K562 (cell line): ENCODE measurements around the gene TANGO6. TPM values are rescaled to one million over a fixed set of nuclear protein-coding genes. Genes with fewer than 3 reads are reported as not detected.
A peak's percentile ranks its signal among the peaks of the same experiment; 100 is the strongest.

Experiments used
- FOXA1 ChIP-seq: fragments of 450-650 bp; IDR thresholded peaks from 2 replicates; pipeline ENCODE4 v1.6.1; 2016; ENCODE audit warnings: mild to moderate bottlenecking, borderline replicate concordance
- FOXA3 ChIP-seq, 2 experiments: fragments of 450-650 bp in 1 of 2; sonication (generic) in 1 of 2; formaldehyde crosslinking; IDR thresholded peaks in 1 of 2; conservative IDR thresholded peaks in 1 of 2; 2 replicates each; pipeline versions ENCODE4 v1.4.0 to v1.8.0; 2020 to 2022; ENCODE audit warnings: mild to moderate bottlenecking in 2 of 2, missing genetic modification reagents in 1 of 2
- GABPB2 ChIP-seq: fragments of 250-450 bp; sonication (Bioruptor Pico); conservative IDR thresholded peaks from 2 replicates; pipeline ENCODE4 v1.5.1; 2021; ENCODE audit warnings: mild to moderate bottlenecking
- KDM5B ChIP-seq: fragments of 200-600 bp; sonication (generic); IDR thresholded peaks from 2 replicates; pipeline ENCODE4 v1.6.1; 2012; ENCODE audit warnings: low read depth, mild to moderate bottlenecking, moderate library complexity, low read length, control low read depth, inconsistent platforms; ENCODE audit not compliant: insufficient replicate concordance
- MTA3 ChIP-seq: fragments of 450-650 bp; formaldehyde crosslinking; IDR thresholded peaks from 2 replicates; pipeline ENCODE4 v1.6.1; 2017; ENCODE audit warnings: mild to moderate bottlenecking, borderline replicate concordance
- POLR2A ChIP-seq: fragments of 450-650 bp; conservative IDR thresholded peaks from 2 replicates; pipeline ENCODE4 v1.6.1; 2016
- POLR3G ChIP-seq: IDR thresholded peaks from 2 replicates; pipeline ENCODE4 v1.6.1; 2011; ENCODE audit not compliant: insufficient read length, insufficient replicate concordance; ENCODE audit errors: extremely low read depth
- RBBP5 ChIP-seq: fragments of 200-600 bp; sonication (generic); IDR thresholded peaks from 2 replicates; pipeline ENCODE4 v1.6.1; 2012; ENCODE audit warnings: borderline replicate concordance, mild to moderate bottlenecking, low read length, control low read depth, inconsistent platforms; ENCODE audit not compliant: insufficient read depth, poor library complexity, severe bottlenecking
- SIX5 ChIP-seq, 2 experiments: IDR thresholded peaks; 2 replicates each; pipeline ENCODE4 v1.6.1; 2011; ENCODE audit warnings: low read length in 2 of 2, borderline replicate concordance in 1 of 2, low read depth in 1 of 2, mild to moderate bottlenecking in 1 of 2, moderate library complexity in 1 of 2; ENCODE audit not compliant: insufficient read depth in 1 of 2
- SUPT5H ChIP-seq: fragments of 450-650 bp; IDR thresholded peaks from 2 replicates; pipeline ENCODE4 v1.6.1; 2016
- TAF15 ChIP-seq: fragments of 200-400 bp; formaldehyde crosslinking; IDR thresholded peaks from 2 replicates; pipeline ENCODE4 v1.6.1; 2017; ENCODE audit warnings: mild to moderate bottlenecking, low read depth, low read length, moderate library complexity
- ZNF263 ChIP-seq: sonication (generic); formaldehyde crosslinking; IDR thresholded peaks from 2 replicates; pipeline ENCODE4 v1.8.0; 2022; ENCODE audit warnings: mild to moderate bottlenecking, missing genetic modification reagents, borderline replicate concordance
- ZNF41 ChIP-seq: fragments of 250-450 bp; sonication (Bioruptor Pico); conservative IDR thresholded peaks from 2 replicates; pipeline ENCODE4 v1.4.0; 2020; ENCODE audit warnings: mild to moderate bottlenecking
- polyA plus RNA-seq, 8 experiments: library from polyadenylated mRNA; depleted of rRNA in 4 of 8; stranded (reverse) in 5 of 8; unstranded in 3 of 8; fragments of >200 nt; fragmentation: Nextera tagmentation in 2 of 8; fragmentation: Illumina TruSeq in 1 of 8; extraction: Ambion mirVana in 2 of 8; extraction: Trizol in 1 of 8; gene quantifications; 2 replicates each; pipeline versions ENCODE4 v1.2.1 to v1.2.3, GENCODE V29; 2011 to 2014; ENCODE audit warnings: inconsistent platforms in 1 of 8, missing spikeins in 1 of 8
- total RNA-seq, 7 experiments: library from RNA; depleted of rRNA in 6 of 7; stranded (reverse); fragments of >200 nt in 6 of 7; fragmentation: Illumina TruSeq in 2 of 7; extraction: Trizol in 2 of 7; gene quantifications; 2 replicates each; pipeline versions ENCODE4 v1.2.1 to v1.2.3, GENCODE V29; 2011 to 2021; ENCODE audit warnings: low replicate concordance in 1 of 7
- TF ChIP-seq, protein P1 (sequence below): sonication (generic); formaldehyde crosslinking; IDR thresholded peaks from 2 replicates; pipeline ENCODE4 v1.8.0; 2022; ENCODE audit warnings: missing genetic modification reagents, mild to moderate bottlenecking, moderate library complexity, borderline replicate concordance
- TF ChIP-seq, protein P2 (sequence below): fragments of 450-650 bp; formaldehyde crosslinking; IDR thresholded peaks from 2 replicates; pipeline ENCODE4 v1.4.0; 2022; ENCODE audit warnings: missing genetic modification characterization
- TF ChIP-seq, protein P3 (sequence below): fragments of 250-450 bp; sonication (Bioruptor Pico); IDR thresholded peaks from 2 replicates; pipeline ENCODE4 v1.4.0; 2020
- TF ChIP-seq, protein P4 (sequence below): fragments of 250-450 bp; sonication (Bioruptor Pico); IDR thresholded peaks from 2 replicates; pipeline ENCODE4 v1.8.0; 2021; ENCODE audit warnings: moderate library complexity, mild to moderate bottlenecking, inconsistent platforms
- TF ChIP-seq, protein P5 (sequence below): sonication (generic); formaldehyde crosslinking; IDR thresholded peaks from 2 replicates; pipeline ENCODE4 v1.8.1; 2023; ENCODE audit warnings: missing genetic modification reagents, mild to moderate bottlenecking, borderline replicate concordance

Gene TANGO6
- total and polyA plus RNA-seq, 9 of the 15 experiments (the other 6 are each of a cell fraction or from before 2014, with no cell fraction given), result 1.6 to 15.2 (median 9.6) TPM

DNA sequence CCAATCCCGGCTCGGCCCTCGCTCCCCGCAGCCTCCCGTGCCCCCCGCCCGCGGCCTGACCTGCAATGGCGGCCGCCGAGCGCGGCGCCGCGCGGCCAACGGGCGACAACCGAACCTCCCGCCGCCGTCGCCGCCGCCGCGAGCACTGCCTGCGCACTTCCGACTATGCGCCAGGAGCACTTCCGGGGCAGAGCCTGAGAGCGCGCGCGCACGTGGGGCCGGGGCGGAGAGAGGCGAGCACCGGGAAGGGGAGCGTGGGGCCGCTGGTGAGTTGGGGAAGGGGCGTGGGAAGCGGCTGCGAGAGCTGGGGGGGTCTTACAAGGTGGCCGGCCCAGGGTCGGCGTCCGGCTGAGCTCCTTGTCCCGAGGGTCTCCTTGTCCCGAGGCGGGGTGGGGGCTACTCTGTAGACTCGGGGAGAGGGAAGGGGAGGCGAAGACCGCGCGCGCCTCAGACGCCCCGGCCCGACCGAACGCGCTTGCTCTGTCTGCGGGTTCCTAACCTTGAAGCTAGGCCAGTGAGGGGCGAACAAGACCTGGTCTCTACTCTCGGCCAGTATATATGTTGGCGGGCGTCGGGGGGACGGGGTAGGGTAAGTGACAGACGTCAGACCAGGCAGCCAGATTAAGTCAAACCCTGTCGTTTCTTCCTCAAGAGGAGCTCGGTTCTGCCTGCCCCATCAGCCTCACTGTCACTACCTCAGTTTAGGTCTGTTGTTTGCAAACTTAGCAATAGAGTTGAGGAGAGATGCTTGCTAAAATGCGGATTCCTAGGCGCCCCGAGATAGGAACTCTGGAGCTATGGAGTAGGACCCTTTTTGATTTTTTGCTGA is 289.3 kb downstream of the TANGO6 start, which contains the start of the genes CHTF8 and UTP4 (continued):
- TF ChIP-seq, protein P1, sequence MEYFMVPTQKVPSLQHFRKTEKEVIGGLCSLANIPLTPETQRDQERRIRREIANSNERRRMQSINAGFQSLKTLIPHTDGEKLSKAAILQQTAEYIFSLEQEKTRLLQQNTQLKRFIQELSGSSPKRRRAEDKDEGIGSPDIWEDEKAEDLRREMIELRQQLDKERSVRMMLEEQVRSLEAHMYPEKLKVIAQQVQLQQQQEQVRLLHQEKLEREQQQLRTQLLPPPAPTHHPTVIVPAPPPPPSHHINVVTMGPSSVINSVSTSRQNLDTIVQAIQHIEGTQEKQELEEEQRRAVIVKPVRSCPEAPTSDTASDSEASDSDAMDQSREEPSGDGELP (CRISPR knock-in tag), result peak; percentile 47; the same call in 1 of the 2 replicates
- no peak for TF ChIP-seq FOXA3 (CRISPR knock-in tag; conservative IDR thresholded peaks at IDR 0.05 in 1 of 2, IDR thresholded peaks at IDR 0.05 in 1 of 2)
- TF ChIP-seq GABPB2 (CRISPR knock-in tag), result no peak
- TF ChIP-seq KDM5B, result peak; percentile 20
- TF ChIP-seq, protein P2, sequence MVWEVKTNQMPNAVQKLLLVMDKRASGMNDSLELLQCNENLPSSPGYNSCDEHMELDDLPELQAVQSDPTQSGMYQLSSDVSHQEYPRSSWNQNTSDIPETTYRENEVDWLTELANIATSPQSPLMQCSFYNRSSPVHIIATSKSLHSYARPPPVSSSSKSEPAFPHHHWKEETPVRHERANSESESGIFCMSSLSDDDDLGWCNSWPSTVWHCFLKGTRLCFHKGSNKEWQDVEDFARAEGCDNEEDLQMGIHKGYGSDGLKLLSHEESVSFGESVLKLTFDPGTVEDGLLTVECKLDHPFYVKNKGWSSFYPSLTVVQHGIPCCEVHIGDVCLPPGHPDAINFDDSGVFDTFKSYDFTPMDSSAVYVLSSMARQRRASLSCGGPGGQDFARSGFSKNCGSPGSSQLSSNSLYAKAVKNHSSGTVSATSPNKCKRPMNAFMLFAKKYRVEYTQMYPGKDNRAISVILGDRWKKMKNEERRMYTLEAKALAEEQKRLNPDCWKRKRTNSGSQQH (CRISPR knock-in tag), result 0 out of 2 replicates have a peak, but pooled peaks have one; percentile 76
- no peak for TF ChIP-seq POLR3G
- TF ChIP-seq ZNF41 (CRISPR knock-in tag), result no peak
- no peak for TF ChIP-seq MTA3
- TF ChIP-seq, protein P3, sequence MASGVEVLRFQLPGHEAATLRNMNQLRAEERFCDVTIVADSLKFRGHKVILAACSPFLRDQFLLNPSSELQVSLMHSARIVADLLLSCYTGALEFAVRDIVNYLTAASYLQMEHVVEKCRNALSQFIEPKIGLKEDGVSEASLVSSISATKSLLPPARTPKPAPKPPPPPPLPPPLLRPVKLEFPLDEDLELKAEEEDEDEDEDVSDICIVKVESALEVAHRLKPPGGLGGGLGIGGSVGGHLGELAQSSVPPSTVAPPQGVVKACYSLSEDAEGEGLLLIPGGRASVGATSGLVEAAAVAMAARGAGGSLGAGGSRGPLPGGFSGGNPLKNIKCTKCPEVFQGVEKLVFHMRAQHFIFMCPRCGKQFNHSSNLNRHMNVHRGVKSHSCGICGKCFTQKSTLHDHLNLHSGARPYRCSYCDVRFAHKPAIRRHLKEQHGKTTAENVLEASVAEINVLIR (CRISPR knock-in tag), result no peak
- peak; percentile 32 for TF ChIP-seq SUPT5H
- TF ChIP-seq, protein P4, sequence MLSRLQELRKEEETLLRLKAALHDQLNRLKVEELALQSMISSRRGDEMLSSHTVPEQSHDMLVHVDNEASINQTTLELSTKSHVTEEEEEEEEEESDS (CRISPR knock-in tag), result no peak
- TF ChIP-seq ZNF263 (CRISPR knock-in tag), result peak; percentile 92
- TF ChIP-seq, protein P5, sequence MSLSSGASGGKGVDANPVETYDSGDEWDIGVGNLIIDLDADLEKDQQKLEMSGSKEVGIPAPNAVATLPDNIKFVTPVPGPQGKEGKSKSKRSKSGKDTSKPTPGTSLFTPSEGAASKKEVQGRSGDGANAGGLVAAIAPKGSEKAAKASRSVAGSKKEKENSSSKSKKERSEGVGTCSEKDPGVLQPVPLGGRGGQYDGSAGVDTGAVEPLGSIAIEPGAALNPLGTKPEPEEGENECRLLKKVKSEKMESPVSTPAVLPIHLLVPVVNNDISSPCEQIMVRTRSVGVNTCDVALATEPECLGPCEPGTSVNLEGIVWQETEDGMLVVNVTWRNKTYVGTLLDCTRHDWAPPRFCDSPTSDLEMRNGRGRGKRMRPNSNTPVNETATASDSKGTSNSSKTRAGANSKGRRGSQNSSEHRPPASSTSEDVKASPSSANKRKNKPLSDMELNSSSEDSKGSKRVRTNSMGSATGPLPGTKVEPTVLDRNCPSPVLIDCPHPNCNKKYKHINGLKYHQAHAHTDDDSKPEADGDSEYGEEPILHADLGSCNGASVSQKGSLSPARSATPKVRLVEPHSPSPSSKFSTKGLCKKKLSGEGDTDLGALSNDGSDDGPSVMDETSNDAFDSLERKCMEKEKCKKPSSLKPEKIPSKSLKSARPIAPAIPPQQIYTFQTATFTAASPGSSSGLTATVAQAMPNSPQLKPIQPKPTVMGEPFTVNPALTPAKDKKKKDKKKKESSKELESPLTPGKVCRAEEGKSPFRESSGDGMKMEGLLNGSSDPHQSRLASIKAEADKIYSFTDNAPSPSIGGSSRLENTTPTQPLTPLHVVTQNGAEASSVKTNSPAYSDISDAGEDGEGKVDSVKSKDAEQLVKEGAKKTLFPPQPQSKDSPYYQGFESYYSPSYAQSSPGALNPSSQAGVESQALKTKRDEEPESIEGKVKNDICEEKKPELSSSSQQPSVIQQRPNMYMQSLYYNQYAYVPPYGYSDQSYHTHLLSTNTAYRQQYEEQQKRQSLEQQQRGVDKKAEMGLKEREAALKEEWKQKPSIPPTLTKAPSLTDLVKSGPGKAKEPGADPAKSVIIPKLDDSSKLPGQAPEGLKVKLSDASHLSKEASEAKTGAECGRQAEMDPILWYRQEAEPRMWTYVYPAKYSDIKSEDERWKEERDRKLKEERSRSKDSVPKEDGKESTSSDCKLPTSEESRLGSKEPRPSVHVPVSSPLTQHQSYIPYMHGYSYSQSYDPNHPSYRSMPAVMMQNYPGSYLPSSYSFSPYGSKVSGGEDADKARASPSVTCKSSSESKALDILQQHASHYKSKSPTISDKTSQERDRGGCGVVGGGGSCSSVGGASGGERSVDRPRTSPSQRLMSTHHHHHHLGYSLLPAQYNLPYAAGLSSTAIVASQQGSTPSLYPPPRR (CRISPR knock-in tag), result no peak
- no peak for TF ChIP-seq FOXA1
- no peak; a peak in 1 of 4 replicates for TF ChIP-seq SIX5 (IDR thresholded peaks at IDR 0.05; ENCODE audit: borderline replicate concordance in 1 of 2, insufficient read depth in 1 of 2, low read depth in 1 of 2, low read length in 2 of 2)
- peak; percentile 63 for TF ChIP-seq RBBP5
- peak; percentile 76 for TF ChIP-seq POLR2A
- no peak for TF ChIP-seq TAF15
